ENCODE results near the gene GNAI1. TPM values are rescaled to one million over a fixed set of nuclear protein-coding genes. Genes with fewer than 3 reads are reported as not detected.

Gene GNAI1
- total RNA-seq, 1 experiment from 2014 or later: 30.4 TPM

- H3K9me3 Mint-ChIP-seq (ENCODE audit: unreplicated experiment): no peaks in the 10 kb centered on the region
- H3K27me3 Mint-ChIP-seq (ENCODE audit: insufficient read depth, unreplicated experiment): no peaks in the 10 kb centered on the region
- intact Hi-C loops (cut with micrococcal nuclease): no loop called here
- ChIA-PET CTCF (interaction anchor here (0.6 to 0.7 kb wide), 2 partner anchors 9 to 92 kb away, joined by 4 to 6 read pairs; no protein-coding TSS in a partner anchor), POLR2A (interaction anchor here (0.7 to 3.9 kb wide), 3 partner anchors 8 to 37 kb away, joined by 3 to 45 read pairs (median 3); partner anchors contain the start of gene GNAI1)
- H3K4me3 Mint-ChIP-seq (ENCODE audit: unreplicated experiment): no peak overlapping the region
- peaks cover 4% of the 10 kb centered on the region for H3K36me3 Mint-ChIP-seq (ENCODE audit: insufficient read depth, unreplicated experiment)
- peaks cover 67% of the 10 kb centered on the region for H3K4me1 Mint-ChIP-seq (ENCODE audit: insufficient read depth, unreplicated experiment)
- DNase-seq (ENCODE audit: unreplicated experiment): no peak
- no peak overlapping the region for H3K27ac Mint-ChIP-seq (ENCODE audit: low read depth, unreplicated experiment)
- TF ChIP-seq, protein P1, sequence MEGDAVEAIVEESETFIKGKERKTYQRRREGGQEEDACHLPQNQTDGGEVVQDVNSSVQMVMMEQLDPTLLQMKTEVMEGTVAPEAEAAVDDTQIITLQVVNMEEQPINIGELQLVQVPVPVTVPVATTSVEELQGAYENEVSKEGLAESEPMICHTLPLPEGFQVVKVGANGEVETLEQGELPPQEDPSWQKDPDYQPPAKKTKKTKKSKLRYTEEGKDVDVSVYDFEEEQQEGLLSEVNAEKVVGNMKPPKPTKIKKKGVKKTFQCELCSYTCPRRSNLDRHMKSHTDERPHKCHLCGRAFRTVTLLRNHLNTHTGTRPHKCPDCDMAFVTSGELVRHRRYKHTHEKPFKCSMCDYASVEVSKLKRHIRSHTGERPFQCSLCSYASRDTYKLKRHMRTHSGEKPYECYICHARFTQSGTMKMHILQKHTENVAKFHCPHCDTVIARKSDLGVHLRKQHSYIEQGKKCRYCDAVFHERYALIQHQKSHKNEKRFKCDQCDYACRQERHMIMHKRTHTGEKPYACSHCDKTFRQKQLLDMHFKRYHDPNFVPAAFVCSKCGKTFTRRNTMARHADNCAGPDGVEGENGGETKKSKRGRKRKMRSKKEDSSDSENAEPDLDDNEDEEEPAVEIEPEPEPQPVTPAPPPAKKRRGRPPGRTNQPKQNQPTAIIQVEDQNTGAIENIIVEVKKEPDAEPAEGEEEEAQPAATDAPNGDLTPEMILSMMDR (IDR thresholded peaks at IDR 0.05; ENCODE audit: unreplicated experiment): no peak
- no TSS peak for BruUV-seq (replicated peaks)
Observed at GRCh38 chr7:80142853-80143580, 8.4 kb downstream of the GNAI1 start.

DNA sequence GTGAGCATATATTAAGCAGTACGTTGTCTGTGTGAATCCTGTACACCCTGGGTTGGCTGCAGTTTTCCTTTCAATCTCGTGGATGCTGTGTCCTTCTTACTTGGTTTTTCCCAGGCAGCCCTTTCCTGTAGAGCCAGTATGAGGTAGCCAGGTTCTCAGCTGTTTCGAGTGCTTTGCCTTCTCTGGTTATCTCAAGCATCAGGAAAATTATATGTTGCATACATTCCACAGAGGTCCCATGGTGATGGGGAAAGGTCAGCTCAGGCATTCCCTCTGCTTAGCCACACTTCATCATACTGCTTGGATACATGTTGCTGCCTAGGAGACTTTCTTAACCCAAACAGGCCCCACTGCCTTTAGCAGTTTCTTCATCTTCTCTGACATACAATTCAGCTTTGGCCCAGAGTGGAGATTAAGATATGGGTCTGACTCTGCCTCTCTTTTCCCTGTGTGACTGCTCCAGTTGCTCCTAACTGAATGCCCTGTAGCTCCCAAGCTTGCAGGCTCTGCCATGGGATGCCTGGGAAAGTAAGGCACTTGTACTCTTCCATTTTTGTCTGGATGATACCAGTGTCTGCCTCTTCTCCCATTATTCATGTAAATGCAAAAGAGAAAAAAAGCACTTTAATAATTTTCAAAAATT lies 11.3 kb downstream of the GNAI1 start:
- Mint-ChIP-seq H3K4me1 (ENCODE audit: insufficient read depth, unreplicated experiment) (peaks cover 62% of the 10 kb centered on the region), H3K27me3 (ENCODE audit: insufficient read depth, unreplicated experiment) (no peaks in the 10 kb centered on the region), H3K27ac (ENCODE audit: low read depth, unreplicated experiment) (peak overlapping the region; percentile 95), H3K9me3 (ENCODE audit: unreplicated experiment) (no peaks in the 10 kb centered on the region), H3K36me3 (ENCODE audit: insufficient read depth, unreplicated experiment) (no peaks in the 10 kb centered on the region), H3K4me3 (ENCODE audit: unreplicated experiment) (peak overlapping the region; percentile 52)
- intact Hi-C loops (cut with micrococcal nuclease): no loop called here
- DNase-seq (ENCODE audit: unreplicated experiment): peak; percentile 43
- POLR2A ChIA-PET: interaction anchor here (0.6 to 3.9 kb wide), 11 partner anchors 11 to 1142 kb away, joined by 3 to 45 read pairs (median 4); partner anchors contain the start of gene GNAI1
- CTCF ChIA-PET: interaction anchor here (0.7 to 1.9 kb wide), 4 partner anchors 11 to 843 kb away, joined by 3 to 8 read pairs (median 3); partner anchors contain the start of gene GNAI1
- no TSS peak for BruUV-seq (replicated peaks)
- TF ChIP-seq, protein P1 (IDR thresholded peaks at IDR 0.05; ENCODE audit: unreplicated experiment): no peak

- Mint-ChIP-seq H3K9me3 (ENCODE audit: unreplicated experiment) (no peaks in the 10 kb centered on the region), H3K27ac (ENCODE audit: low read depth, unreplicated experiment) (peak overlapping the region; percentile 95), H3K4me3 (ENCODE audit: unreplicated experiment) (peak overlapping the region; percentile 40), H3K36me3 (ENCODE audit: insufficient read depth, unreplicated experiment) (no peaks in the 10 kb centered on the region), H3K27me3 (ENCODE audit: insufficient read depth, unreplicated experiment) (no peaks in the 10 kb centered on the region), H3K4me1 (ENCODE audit: insufficient read depth, unreplicated experiment) (peaks cover 64% of the 10 kb centered on the region)
- ChIA-PET POLR2A (interaction anchor here (0.6 to 9.7 kb wide), 15 partner anchors 11 to 1142 kb away, joined by 3 to 229 read pairs (median 3); partner anchors contain the start of gene GNAI1), CTCF (interaction anchor here (0.7 to 1.9 kb wide), 6 partner anchors 11 to 161 kb away, joined by 3 to 8 read pairs (median 4); partner anchors contain the start of gene GNAI1)
- no peak for DNase-seq (ENCODE audit: unreplicated experiment)
- intact Hi-C loops (cut with micrococcal nuclease): no loop called here
- no TSS peak for BruUV-seq (replicated peaks)
- TF ChIP-seq, protein P1 (IDR thresholded peaks at IDR 0.05; ENCODE audit: unreplicated experiment): no peak
Observed at GRCh38 chr7:80146545-80147182, 12.0 kb downstream of the GNAI1 start.
